Fibroblast of villous mesenchyme (primary cell): ENCODE measurements around the gene RMI2. TPM values are rescaled to one million over a fixed set of nuclear protein-coding genes. Genes with fewer than 3 reads are reported as not detected.
A peak's percentile ranks its signal among the peaks of the same experiment; 100 is the strongest.

Source experiments
- DNase-seq: peaks from one replicate; pipeline ENCODE4 v3.0.0-alpha.2; 2010; ENCODE audit warnings: low read depth
- H3K4me3 ChIP-seq: 2 replicates; pipeline ENCODE4 v1.5.1; 2011; ENCODE audit warnings: low read depth, mild to moderate bottlenecking, low read length
- small RNA-seq: library from RNA; depleted of rRNA; stranded (forward); fragments of <200 nt; gene quantifications from one replicate; pipeline ENCODE3, GENCODE V24; 2012
- total RNA-seq: library from RNA; depleted of rRNA; stranded (reverse); fragments of >200 nt; gene quantifications from 2 replicates; pipeline ENCODE4 v1.2.3, GENCODE V29; 2012
- TF ChIP-seq, protein P1 (sequence below): IDR thresholded peaks from 2 replicates; pipeline ENCODE4 v1.5.1; 2012; ENCODE audit warnings: low read depth, mild to moderate bottlenecking, low read length; ENCODE audit not compliant: insufficient read depth

The RMI2 gene
- total RNA-seq, 1 donor: 5.6 TPM

DNA sequence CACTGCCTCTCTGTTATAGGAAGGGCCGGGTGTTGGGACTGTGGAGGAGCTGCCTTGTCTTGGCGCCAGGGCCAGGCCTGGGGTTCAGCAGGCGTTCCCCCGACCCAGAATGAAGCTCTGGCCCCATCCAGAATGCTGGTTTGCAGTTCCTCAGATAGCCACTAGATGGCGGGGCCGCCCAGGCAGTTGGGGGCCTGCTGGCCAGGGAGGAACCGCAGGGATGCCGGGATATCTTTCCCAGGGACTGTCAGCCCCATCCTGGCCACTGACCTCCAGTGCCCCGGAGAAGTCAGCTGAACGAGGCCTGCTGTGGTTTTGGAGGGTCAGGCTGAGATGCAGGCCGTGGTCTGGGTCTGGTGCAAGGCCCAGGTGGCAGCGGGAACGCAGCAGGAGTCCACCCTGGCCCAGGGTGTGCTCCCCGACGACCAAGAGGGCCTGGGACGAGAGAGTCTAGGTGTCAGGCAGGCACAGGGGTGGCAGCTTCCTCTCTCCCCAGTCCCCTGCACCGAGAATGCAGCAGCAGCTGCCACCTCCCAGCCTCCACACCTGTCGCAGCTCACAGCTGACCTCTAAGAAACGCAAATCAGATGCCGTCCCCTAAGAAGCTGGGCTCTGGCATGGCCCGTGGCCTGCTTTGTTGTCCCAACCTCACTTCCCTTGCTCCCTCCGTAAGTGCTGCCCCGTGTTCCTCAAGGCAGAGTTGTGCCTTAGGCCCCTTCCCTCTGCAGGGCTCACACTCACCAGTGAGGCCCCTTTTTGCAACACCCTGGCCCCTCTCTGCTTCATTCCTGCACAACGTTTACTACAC is 51.2 kb downstream of the RMI2 start:
- TF ChIP-seq, protein P1, sequence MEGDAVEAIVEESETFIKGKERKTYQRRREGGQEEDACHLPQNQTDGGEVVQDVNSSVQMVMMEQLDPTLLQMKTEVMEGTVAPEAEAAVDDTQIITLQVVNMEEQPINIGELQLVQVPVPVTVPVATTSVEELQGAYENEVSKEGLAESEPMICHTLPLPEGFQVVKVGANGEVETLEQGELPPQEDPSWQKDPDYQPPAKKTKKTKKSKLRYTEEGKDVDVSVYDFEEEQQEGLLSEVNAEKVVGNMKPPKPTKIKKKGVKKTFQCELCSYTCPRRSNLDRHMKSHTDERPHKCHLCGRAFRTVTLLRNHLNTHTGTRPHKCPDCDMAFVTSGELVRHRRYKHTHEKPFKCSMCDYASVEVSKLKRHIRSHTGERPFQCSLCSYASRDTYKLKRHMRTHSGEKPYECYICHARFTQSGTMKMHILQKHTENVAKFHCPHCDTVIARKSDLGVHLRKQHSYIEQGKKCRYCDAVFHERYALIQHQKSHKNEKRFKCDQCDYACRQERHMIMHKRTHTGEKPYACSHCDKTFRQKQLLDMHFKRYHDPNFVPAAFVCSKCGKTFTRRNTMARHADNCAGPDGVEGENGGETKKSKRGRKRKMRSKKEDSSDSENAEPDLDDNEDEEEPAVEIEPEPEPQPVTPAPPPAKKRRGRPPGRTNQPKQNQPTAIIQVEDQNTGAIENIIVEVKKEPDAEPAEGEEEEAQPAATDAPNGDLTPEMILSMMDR: peak; percentile 99
- no peak overlapping the region for H3K4me3 ChIP-seq
- DNase-seq: peak; percentile 68

DNA sequence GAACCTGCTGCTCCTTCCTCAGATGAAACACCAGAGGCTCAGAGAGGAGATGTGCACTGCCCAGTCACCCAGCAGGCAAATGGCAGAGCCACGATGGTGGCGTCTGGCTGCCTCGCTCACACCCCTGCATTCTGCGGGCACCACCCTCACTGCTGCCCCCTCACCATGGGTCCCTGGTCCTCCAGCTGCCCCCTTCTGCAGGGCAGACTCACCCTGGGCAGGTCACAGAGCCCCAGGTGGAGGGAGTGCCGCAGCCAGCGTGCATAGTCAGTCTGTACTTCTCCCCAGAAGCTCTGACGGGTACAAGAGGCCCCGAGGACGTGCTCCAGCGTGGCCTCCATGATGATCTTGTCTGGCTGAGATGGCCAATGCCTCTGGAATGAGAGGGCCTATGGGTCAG is 52.9 kb downstream of the RMI2 start:
- TF ChIP-seq, protein P1: no peak
- no peak for DNase-seq
- H3K4me3 ChIP-seq: no peak overlapping the region

DNA sequence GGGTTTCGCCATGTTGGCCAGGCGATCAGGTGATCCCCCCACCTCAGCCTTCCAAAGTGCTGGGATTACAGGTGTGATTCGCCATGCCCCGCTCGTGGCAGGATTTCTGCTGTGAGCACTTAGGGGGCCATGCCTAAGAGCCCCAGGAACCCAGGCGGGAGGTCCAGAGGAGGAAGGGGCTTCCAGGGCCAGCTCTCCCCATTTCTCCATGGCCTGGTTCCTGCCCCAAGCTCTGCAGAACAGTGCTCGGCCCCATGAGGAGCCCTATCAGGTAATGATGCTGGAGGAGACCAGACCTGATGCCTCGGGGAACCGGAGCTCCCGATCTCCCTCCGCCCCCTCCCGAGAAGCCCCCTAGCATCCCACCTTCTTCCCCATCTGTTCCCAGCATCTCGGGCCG is 53.6 kb downstream of the RMI2 start:
- TF ChIP-seq, protein P1: no peak
- no peak overlapping the region for H3K4me3 ChIP-seq
- DNase-seq: no peak

DNA sequence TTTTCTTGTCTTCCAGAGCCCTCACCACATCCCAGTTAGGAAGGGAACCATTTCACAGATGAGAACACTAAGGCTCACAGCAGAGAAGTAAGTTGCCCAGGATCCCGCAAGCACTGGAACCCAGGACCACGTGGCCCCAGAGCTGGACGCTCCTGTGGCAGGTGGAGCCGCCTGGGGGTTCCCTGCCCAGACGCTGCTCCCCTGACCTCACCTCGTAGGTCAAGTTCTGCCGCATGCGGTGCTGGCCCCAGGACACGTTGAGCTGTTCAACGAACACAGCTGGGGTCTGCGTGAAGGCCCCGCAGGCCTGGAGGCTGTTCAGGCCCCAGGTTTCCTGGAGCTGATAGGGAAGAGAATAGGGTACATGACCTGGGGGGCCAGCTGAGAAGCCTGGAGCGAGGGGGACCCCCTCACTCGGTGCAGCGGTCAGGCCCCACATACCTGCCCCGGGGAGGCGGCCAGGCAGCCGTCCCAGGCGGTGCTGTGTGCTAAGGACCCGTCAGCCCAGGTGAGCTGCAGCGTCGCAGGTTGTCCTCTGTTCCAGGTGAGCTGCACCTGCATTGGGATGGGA is 54.1 kb downstream of the RMI2 start:
- TF ChIP-seq, protein P1: no peak
- H3K4me3 ChIP-seq: no peak overlapping the region
- no peak for DNase-seq

DNA sequence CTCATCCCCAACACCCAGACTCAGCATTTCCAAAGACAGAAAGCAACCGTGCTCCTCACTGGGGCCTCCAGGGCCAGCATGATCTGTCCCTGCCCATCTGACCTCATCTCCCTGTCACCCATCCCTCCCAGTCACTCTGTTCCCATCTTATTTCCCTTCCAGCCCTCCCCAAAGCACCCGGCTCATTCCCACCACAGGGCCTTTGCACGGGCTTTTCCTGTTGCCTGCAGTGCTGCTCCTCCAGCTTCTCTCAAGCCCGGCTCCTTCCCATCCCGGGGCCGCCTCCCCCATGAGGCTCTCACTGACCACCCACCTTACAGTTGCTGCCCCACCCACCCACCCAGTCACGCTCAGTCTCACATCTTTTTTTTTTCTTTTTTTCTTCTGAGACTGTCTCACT is 54.8 kb downstream of the RMI2 start:
- no peak for DNase-seq
- no peak overlapping the region for H3K4me3 ChIP-seq
- TF ChIP-seq, protein P1: no peak

Small RNAs within 50 kb of the gene (small RNA-seq; reads per million reads assigned to genes)
- gene AC099489.2 (not detected), gene MIR548H2 (not detected), gene RF00019 (not detected)

Other genes with a start within 250 kb of the RMI2 start
- 18.4 and 29.4 TPM in 2 replicates for gene SOCS1, start 89.3 kb upstream of the RMI2 start, total RNA-seq
- gene TNP2, start 76.1 kb upstream of the RMI2 start, total RNA-seq: not detected in 2 replicates
- gene PRM3, start 71.8 kb upstream of the RMI2 start, total RNA-seq: not detected in 2 replicates
- gene PRM2, start 69.0 kb upstream of the RMI2 start, total RNA-seq: not detected in 2 replicates
- gene PRM1, start 64.1 kb upstream of the RMI2 start, total RNA-seq: not detected in 2 replicates
- gene LITAF, start 241.5 kb downstream of the RMI2 start, total RNA-seq: 45.7 and 96.7 TPM in 2 replicates